NOMO-1 treated with DMSO at 0.1 percent for 48 hours (cell line): ENCODE measurements around the gene RACK1.
"Not testable (repeated sequence)": the region's sequence is repeated elsewhere in the genome, so short reads cannot be mapped to it uniquely, and the experiment has no call there.

Source experiments
- DNase-seq: peaks from one replicate; lab custom pipeline; 2025; ENCODE audit not compliant: unreplicated experiment; lab: John Stamatoyannopoulos, UW

The RACK1 gene

DNA sequence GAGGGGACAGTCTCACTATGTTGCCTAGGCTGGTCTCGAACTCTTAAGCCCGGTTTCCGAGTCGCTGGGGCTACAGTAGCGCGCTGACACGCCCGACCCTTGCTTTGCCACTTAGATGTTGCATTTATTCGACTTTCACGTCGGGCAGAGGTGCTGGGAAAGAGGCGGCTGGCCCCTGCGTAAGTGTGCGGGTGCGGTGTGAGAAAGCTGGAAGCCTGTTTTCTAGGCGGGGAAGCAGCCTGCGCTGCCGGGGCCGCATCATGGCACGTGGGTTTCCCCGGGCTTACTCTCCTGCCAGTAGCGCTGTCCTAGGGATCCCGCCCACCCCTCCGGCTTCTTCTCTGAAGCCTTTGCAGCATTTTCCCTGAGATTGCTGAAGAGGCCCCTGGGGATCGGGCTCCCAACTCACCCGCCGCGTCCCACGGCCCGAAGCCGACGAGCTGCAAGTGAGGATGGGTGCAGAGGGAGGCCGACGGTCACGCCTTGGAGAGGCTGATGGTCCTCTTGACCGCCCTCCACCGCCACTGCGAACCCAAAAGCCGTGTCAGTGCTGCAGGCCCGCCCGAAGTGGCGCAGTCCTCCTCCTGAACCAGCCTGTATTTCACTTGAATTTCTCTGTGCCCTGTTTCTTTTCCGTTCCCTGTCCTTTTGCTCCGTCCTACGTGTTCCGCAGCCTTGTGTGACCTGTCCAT, 26.4 kb downstream of the RACK1 start:
- no peak for DNase-seq

GRCh38 chr5:181215997-181216989, 27.4 kb downstream of the RACK1 start:
- no peak for DNase-seq

- not testable (repeated sequence) for DNase-seq
These were observed 29.5 kb downstream of the RACK1 start for GRCh38 chr5:181214249-181214648.

GRCh38 chr5:181212934-181213333, 30.8 kb downstream of the RACK1 start:
- DNase-seq = no peak

GRCh38 chr5:181212080-181212479, 31.6 kb downstream of the RACK1 start:
- DNase-seq = no peak

DNA sequence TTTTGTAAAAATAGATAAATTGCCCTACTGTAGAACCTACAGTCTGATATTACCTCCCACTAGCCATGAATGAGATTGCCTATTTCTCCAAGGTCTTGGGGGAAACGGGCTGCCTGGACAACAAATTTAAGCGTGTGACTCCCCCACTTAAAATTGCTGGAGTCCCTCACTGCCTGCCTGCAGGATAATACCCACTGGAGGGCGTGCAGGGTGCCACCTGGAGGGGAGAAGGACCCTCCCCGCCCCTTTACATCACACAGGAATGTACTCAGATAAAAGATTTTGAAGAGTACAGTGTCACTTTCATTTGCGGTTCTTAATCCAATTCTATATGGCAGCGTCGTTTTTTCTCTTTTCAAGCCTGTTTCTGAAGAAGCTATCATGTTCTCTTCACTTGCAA, 32.5 kb downstream of the RACK1 start:
- DNase-seq = no peak

- not testable (repeated sequence) for DNase-seq
These were observed 33.0 kb downstream of the RACK1 start for GRCh38 chr5:181210698-181211097.

DNA sequence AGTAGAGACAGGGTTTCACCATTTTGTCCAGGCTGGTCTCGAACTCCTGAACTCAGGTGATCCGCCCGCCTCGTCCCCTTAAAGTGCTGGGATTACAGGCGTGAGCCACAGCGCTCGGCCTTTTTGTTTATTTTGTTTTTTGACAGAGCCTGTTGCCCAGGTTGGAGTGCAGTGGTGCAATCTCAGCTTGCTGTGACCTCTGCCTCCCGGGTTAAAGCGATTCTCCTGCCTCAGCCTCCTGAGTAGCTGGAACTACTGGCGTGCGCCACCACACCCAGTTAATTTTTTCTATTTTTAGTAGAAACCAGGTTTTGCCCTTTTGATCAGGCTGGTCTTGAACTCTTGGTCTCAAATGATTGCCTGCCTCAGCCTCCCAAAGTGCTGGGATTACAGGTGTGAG, 33.6 kb downstream of the RACK1 start:
- not testable (repeated sequence) for DNase-seq

DNA sequence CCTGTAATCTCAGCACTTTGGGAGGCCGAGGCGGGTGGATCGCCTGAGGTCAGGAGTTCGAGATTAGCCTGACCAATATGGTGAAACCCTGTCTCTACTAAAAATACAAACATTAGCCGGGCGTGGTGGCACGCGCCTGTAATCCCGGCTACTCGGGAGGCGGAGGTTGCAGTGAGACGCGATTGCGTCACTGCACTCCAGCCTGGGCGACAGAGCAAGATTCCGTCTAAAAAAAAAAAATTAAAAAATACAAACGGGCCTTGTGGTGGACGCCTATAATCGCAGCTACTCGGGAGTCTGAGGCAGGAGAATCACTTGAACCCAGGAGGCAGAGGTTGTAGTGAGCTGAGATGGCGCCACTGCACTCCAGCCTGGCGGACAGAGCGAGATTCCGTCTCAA, 34.7 kb downstream of the RACK1 start:
- not testable (repeated sequence) for DNase-seq

DNA sequence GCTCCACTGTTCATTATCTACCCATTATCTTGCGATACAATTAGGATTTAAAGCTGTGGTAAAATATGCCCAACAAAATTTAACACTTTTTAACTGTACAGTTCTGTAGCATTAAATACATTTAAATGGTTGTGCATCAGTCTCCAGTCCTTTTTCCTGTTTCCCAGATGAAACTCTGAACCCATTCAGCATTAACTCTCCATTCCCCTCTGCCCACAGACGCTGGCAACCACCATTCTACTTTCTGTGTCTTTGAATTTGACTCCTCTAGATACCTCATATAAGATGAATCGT, 35.8 kb downstream of the RACK1 start:
- DNase-seq = no peak

DNA sequence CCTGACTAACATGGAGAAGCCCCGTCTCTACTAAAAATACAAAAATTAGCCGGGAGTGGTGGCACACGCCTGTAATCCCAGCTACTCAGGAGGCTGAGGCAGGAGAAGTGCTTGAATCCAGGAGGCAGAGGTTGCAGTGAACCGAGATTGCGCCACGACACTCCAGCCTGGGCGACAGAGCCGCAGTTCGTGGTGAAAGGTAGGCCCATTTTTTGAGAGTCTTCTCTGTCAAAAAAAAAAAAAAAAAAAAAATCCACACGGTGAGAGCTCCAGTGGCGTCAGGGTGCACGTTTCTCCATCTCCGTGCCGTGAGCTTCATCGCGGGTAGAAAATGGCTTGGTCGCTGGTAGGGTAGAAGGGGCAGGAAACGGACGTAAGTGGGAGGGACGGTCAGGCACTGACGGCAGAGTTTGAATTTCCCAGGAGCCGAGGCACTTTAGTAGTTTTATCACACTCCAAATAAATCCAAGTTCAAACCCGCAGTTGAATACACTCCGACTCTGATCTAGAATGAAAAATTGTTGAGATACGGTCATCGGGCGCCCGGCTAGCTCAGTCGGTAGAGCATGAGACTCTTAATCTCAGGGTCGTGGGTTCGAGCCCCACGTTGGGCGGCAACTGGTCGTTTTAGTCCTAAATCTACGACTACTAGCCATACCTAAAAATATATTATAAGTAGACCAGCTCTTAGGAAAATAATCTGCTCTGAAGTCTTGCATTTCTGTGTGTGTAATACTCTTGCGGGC, 36.3 kb downstream of the RACK1 start:
- DNase-seq = no peak

GRCh38 chr5:181205761-181206649, 37.7 kb downstream of the RACK1 start:
- no peak for DNase-seq

DNA sequence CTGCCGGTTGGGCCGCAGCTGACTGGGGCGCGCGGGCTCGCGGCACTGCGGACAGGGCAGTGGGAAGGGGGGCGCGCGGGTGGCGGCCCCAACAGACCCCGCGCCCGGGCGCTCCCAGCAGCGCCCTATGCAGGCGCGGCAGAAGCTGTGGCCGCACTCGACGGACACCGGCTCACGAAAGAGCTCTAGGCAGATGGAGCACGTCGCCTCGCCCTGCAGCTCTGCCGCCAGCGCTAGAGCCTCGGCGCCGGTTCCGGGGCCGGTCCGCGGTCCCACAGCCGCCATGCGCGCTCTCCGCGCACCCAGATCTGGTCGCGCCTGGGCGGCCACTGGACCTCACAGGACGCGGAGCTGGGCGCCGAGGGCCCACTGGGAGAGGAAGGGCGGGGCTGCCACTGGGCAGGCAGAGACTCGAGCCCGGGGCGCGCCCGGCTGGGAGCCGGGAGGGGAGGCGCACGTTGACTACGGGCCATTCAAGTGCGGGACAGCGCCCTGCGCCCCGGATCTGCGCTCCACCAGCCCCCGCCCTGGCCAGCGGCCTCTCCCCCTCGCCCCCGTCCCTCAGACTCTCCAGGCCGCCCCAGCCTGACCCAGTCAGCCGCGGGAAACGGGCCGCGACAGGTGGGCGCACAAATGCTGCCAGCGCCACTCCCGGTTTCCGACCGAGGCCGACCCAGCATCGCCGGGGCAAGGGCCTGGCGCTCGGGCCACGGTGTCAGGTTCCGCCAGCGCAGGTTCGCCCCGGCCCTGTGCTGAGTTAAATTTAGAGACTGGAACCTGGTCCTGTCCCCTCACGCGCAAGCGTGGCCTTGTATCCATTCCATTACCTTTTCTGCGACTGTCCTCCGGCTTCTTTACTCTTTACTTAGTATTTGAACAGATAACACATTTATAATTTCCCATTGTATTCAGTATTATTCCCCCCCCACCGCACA, 38.6 kb downstream of the RACK1 start, which contains the start of gene TRIM7:
Gene TRIM7 (minus strand): TSS at position 371 of the 935 bp plus-strand sequence. CDS start 86 bp downstream, at position 285.
- DNase-seq = no peak

- no peak for DNase-seq
These were observed 39.4 kb downstream of the RACK1 start for GRCh38 chr5:181204113-181204825.

- DNase-seq = no peak
These were observed 40.0 kb downstream of the RACK1 start for GRCh38 chr5:181203777-181204112.

GRCh38 chr5:181203093-181203711, 40.5 kb downstream of the RACK1 start:
- DNase-seq = no peak

DNA sequence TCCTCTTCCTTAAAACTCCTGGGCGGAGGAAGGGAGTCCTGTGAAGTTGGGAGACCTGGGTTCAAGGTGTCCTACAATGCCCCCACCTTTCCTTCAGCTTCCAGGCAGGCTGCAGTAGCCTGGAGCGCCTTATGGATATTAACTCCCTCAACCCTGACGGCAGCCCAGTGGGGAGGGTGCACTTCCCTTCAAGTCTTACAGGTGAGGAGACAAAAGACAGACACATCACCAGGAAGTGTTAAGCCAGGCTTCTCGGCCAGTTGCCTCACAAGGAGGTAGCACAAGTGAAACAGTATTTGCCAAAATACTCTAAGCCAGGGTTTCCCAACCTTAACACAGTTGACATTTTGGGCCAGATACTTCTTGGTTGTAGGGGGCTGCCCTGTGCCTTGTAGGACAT, 42.9 kb downstream of the RACK1 start:
- no peak for DNase-seq

- DNase-seq = no peak
These were observed 43.6 kb downstream of the RACK1 start for GRCh38 chr5:181199881-181200638.
